Measurements from ENCODE around the gene INHBE. TPM values are rescaled to one million over a fixed set of nuclear protein-coding genes. Genes with fewer than 3 reads are reported as not detected.
"Not testable (repeated sequence)": the region's sequence is repeated elsewhere in the genome, so short reads cannot be mapped to it uniquely, and the experiment has no call there.

Gene INHBE
- total RNA-seq, 1 experiment from 2014 or later, result 0.59 TPM

- intact Hi-C loops (cut with micrococcal nuclease; ENCODE audit: unreplicated experiment) (no loop called here), in situ Hi-C loops (cut with HindIII; ENCODE audit: low pct_unique_long_range_greater_than_20kb, low sequenced_read_pairs) (no loop called here)
- no peaks in the 10 kb centered on the region for H3K9me3 ChIP-seq (ENCODE audit: control insufficient read depth, insufficient read depth, low read depth, low read length)
- no TSS peak for BruUV-seq (replicated peaks)
- ChIA-PET POLR2A (no interaction called here), CTCF (no interaction called here)
- ATAC-seq, result no peak
- no peaks in the 10 kb centered on the region for H3K27me3 ChIP-seq (ENCODE audit: control insufficient read depth, insufficient read depth, low read length)
- peaks cover 12% of the 10 kb centered on the region; the same call in 1 of the 2 replicates for H3K4me1 ChIP-seq (ENCODE audit: control insufficient read depth, insufficient read depth, low read length)
- no peak for DNase-seq (ENCODE audit: low read depth, low spot score)
- H3K4me3 ChIP-seq (ENCODE audit: low read depth in 2 of 2, low read length in 2 of 2), result no peak overlapping the region
- H3K27ac ChIP-seq (ENCODE audit: low read length), result no peak overlapping the region
- TF ChIP-seq POLR2AphosphoS5 (IDR thresholded peaks at IDR 0.05; ENCODE audit: low read depth, low read length) (no peak), REST (IDR thresholded peaks at IDR 0.05; ENCODE audit: insufficient read depth in 1 of 2, low read depth in 2 of 2, low read length in 1 of 2) (no peak), CTCF (IDR thresholded peaks at IDR 0.05) (no peak)
- H3K36me3 ChIP-seq (ENCODE audit: control insufficient read depth, insufficient read depth, low read length), result peaks cover 16% of the 10 kb centered on the region; the same call in 1 of the 2 replicates
These were observed 35.0 kb downstream of the INHBE start for GRCh38 chr12:57490126-57490525.

- in situ Hi-C loops (cut with HindIII; ENCODE audit: low pct_unique_long_range_greater_than_20kb, low sequenced_read_pairs), result no loop called here
- ChIA-PET CTCF (interaction anchor here (0.7 kb wide), 1 partner anchor 93 kb away, joined by 9 read pairs; no protein-coding TSS in a partner anchor), POLR2A (no interaction called here)
- Histone ChIP-seq H3K4me3 (ENCODE audit: low read depth in 2 of 2, low read length in 2 of 2) (no peak overlapping the region), H3K27ac (ENCODE audit: low read length) (no peak overlapping the region), H3K36me3 (ENCODE audit: control insufficient read depth, insufficient read depth, low read length) (peaks cover 16% of the 10 kb centered on the region; the same call in 1 of the 2 replicates), H3K4me1 (ENCODE audit: control insufficient read depth, insufficient read depth, low read length) (peaks cover 12% of the 10 kb centered on the region; the same call in 1 of the 2 replicates), H3K27me3 (ENCODE audit: control insufficient read depth, insufficient read depth, low read length) (no peaks in the 10 kb centered on the region), H3K9me3 (ENCODE audit: control insufficient read depth, insufficient read depth, low read depth, low read length) (no peaks in the 10 kb centered on the region)
- BruUV-seq (replicated peaks), result TSS peak; percentile 43
- peak; percentile 39; the same call in 1 of the 2 replicates for TF ChIP-seq CTCF (IDR thresholded peaks at IDR 0.05)
- no peak for TF ChIP-seq TCF7L2 (IDR thresholded peaks at IDR 0.05; ENCODE audit: low read depth, low read length)
- DNase-seq (ENCODE audit: low read depth, low spot score) (no peak), ATAC-seq (no peak)
- intact Hi-C loops (cut with micrococcal nuclease; ENCODE audit: unreplicated experiment), result no loop called here
These were observed 36.5 kb downstream of the INHBE start for GRCh38 chr12:57491393-57492280.

- H3K27ac ChIP-seq (ENCODE audit: low read length); H3K27me3 ChIP-seq (ENCODE audit: control insufficient read depth, insufficient read depth, low read length); H3K4me3 ChIP-seq (ENCODE audit: low read depth in 2 of 2, low read length in 2 of 2); DNase-seq (ENCODE audit: low read depth, low spot score); BruUV-seq (replicated peaks); H3K9me3 ChIP-seq (ENCODE audit: control insufficient read depth, insufficient read depth, low read depth, low read length); in situ Hi-C loops (cut with HindIII; ENCODE audit: low pct_unique_long_range_greater_than_20kb, low sequenced_read_pairs); H3K4me1 ChIP-seq (ENCODE audit: control insufficient read depth, insufficient read depth, low read length); ATAC-seq; intact Hi-C loops (cut with micrococcal nuclease; ENCODE audit: unreplicated experiment); CTCF ChIA-PET: not testable (repeated sequence)
- POLR2A ChIA-PET, result interaction anchor here (0.6 kb wide), 1 partner anchor 8 kb away, joined by 5 read pairs; no protein-coding TSS in a partner anchor
- peaks cover 14% of the 10 kb centered on the region for H3K36me3 ChIP-seq (ENCODE audit: control insufficient read depth, insufficient read depth, low read length)
These were observed 40.1 kb downstream of the INHBE start for GRCh38 chr12:57495051-57495701.

Measured in Panc1 (cell line).